AG10803 (cell line): Measurements from ENCODE around the gene AGBL1.

Experiments
- DNase-seq: peaks from one replicate; pipeline ENCODE4 v3.0.0; 2010; ENCODE audit warnings: low read depth
- H3K4me3 ChIP-seq: 2 replicates; pipeline ENCODE4 v1.5.1; 2011; ENCODE audit warnings: mild to moderate bottlenecking, low read length, control low read depth
- CTCF ChIP-seq: conservative IDR thresholded peaks from 2 replicates; pipeline ENCODE4 v1.5.1; 2011; ENCODE audit warnings: mild to moderate bottlenecking, low read length, control low read depth, inconsistent platforms

AGBL1 gene

GRCh38 chr15:86830304-86830703 is 750.6 kb downstream of the AGBL1 start:
- no peak for TF ChIP-seq CTCF
- DNase-seq, result no peak
- H3K4me3 ChIP-seq, result no peak overlapping the region

- no peak overlapping the region for H3K4me3 ChIP-seq
- DNase-seq, result no peak
- no peak for TF ChIP-seq CTCF
Measured at GRCh38 chr15:86833595-86833994, 753.9 kb downstream of the AGBL1 start.

- TF ChIP-seq CTCF, result no peak
- no peak for DNase-seq
- H3K4me3 ChIP-seq, result no peak overlapping the region
Measured at GRCh38 chr15:86834115-86834863, 754.6 kb downstream of the AGBL1 start.

- DNase-seq, result no peak
- no peak overlapping the region for H3K4me3 ChIP-seq
- TF ChIP-seq CTCF, result no peak
Measured at GRCh38 chr15:86837294-86838061, 757.8 kb downstream of the AGBL1 start.

- no peak for TF ChIP-seq CTCF
- no peak overlapping the region for H3K4me3 ChIP-seq
- DNase-seq, result no peak
Measured at GRCh38 chr15:86839502-86839901, 759.8 kb downstream of the AGBL1 start.

- no peak overlapping the region for H3K4me3 ChIP-seq
- no peak for DNase-seq
- TF ChIP-seq CTCF, result no peak
Measured at GRCh38 chr15:86840996-86841395, 761.3 kb downstream of the AGBL1 start.

- TF ChIP-seq CTCF, result no peak
- DNase-seq, result no peak
- H3K4me3 ChIP-seq, result no peak overlapping the region
Measured at GRCh38 chr15:86842199-86842598, 762.5 kb downstream of the AGBL1 start.
